ENCODE results near the gene POU2F2. TPM values are rescaled to one million over a fixed set of nuclear protein-coding genes. Genes with fewer than 3 reads are reported as not detected.
A peak's percentile ranks its signal among the peaks of the same experiment; 100 is the strongest.

POU2F2 gene
- total and polyA plus RNA-seq, 9 of the 15 experiments (the other 6 are each of a cell fraction or from before 2014, with no cell fraction given), result 0.03 to 0.68 (median 0.14) TPM

- TF ChIP-seq CBFA2T3 (IDR thresholded peaks at IDR 0.05) (no peak), ZNF436 (CRISPR knock-in tag; IDR thresholded peaks at IDR 0.05) (no peak), ZMIZ1 (IDR thresholded peaks at IDR 0.05; ENCODE audit: low read depth in 2 of 2, low read length in 2 of 2) (0 out of 4 replicates have a peak, but pooled peaks of 1 of the 2 experiments have one; percentile 23), NR3C1 (CRISPR knock-in tag; IDR thresholded peaks at IDR 0.05) (no peak), RBM17 (IDR thresholded peaks at IDR 0.05; ENCODE audit: borderline replicate concordance, low read depth, low read length) (no peak), ZBTB12 (CRISPR knock-in tag; IDR thresholded peaks at IDR 0.05) (no peak), ARID3B (CRISPR knock-in tag; IDR thresholded peaks at IDR 0.05; ENCODE audit: borderline replicate concordance) (no peak), UBTF (IDR thresholded peaks at IDR 0.05; ENCODE audit: borderline replicate concordance in 1 of 2, low read depth in 2 of 2, low read length in 2 of 2) (peak in 1 of 2 experiments; percentile 73; a peak in 1 of 4 replicates), IRF2 (CRISPR knock-in tag; IDR thresholded peaks at IDR 0.05) (no peak), ZNF133 (CRISPR knock-in tag; IDR thresholded peaks at IDR 0.05) (no peak), C11orf30 (IDR thresholded peaks at IDR 0.05; ENCODE audit: low read depth) (no peak), STAG1 (CRISPR knock-in tag; IDR thresholded peaks at IDR 0.05; ENCODE audit: borderline replicate concordance) (peak; percentile 90; the same call in 1 of the 2 replicates), CBX5 (IDR thresholded peaks at IDR 0.05; ENCODE audit: borderline replicate concordance, low read depth) (no peak)
Observed at GRCh38 chr19:42132851-42133528, 744 bp upstream of the POU2F2 start (continued).

Data from K562 (cell line).